ENCODE results near the gene MIER1. TPM values are rescaled to one million over a fixed set of nuclear protein-coding genes. Genes with fewer than 3 reads are reported as not detected.
A peak's percentile ranks its signal among the peaks of the same experiment; 100 is the strongest.

Gene MIER1
- total RNA-seq, 1 donor: 52.2 TPM

DNA sequence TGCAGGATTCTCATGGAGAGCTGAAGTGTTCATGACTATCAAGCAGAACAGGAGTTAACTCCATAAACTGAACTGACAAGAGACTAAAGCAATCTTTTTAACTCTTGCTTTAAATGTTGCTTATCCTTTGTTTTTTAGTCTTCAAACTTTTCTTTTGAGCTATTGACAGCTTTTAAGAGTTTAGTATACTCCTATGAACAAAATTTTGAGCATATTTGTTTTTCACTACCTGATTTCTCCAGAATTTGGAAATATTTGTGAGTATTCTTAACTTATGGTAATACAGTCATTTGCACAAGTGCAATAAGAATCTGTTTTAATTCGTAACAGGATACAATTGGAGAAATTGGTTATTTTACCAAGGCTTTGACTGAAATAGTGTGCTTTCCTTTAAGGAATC is 7.3 kb upstream of the MIER1 start:
- DNase-seq (ENCODE audit: low read depth): no peak
- TF ChIP-seq, protein P1, sequence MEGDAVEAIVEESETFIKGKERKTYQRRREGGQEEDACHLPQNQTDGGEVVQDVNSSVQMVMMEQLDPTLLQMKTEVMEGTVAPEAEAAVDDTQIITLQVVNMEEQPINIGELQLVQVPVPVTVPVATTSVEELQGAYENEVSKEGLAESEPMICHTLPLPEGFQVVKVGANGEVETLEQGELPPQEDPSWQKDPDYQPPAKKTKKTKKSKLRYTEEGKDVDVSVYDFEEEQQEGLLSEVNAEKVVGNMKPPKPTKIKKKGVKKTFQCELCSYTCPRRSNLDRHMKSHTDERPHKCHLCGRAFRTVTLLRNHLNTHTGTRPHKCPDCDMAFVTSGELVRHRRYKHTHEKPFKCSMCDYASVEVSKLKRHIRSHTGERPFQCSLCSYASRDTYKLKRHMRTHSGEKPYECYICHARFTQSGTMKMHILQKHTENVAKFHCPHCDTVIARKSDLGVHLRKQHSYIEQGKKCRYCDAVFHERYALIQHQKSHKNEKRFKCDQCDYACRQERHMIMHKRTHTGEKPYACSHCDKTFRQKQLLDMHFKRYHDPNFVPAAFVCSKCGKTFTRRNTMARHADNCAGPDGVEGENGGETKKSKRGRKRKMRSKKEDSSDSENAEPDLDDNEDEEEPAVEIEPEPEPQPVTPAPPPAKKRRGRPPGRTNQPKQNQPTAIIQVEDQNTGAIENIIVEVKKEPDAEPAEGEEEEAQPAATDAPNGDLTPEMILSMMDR (IDR thresholded peaks at IDR 0.05; ENCODE audit: insufficient read depth, low read depth, low read length): no peak

GRCh38 chr1:66919063-66919462 is 5.7 kb upstream of the MIER1 start:
- DNase-seq (ENCODE audit: low read depth): no peak
- TF ChIP-seq, protein P1 (IDR thresholded peaks at IDR 0.05; ENCODE audit: insufficient read depth, low read depth, low read length): no peak
- no peak overlapping the region for H3K4me3 ChIP-seq (ENCODE audit: low read depth, low read length)

More for the DNA sequence above, 7.3 kb upstream of the MIER1 start:
- no peak overlapping the region for H3K4me3 ChIP-seq (ENCODE audit: low read depth, low read length)

GRCh38 chr1:66919828-66920227 is 5.0 kb upstream of the MIER1 start:
- no peak for DNase-seq (ENCODE audit: low read depth)
- H3K4me3 ChIP-seq (ENCODE audit: low read depth, low read length): no peak overlapping the region
- TF ChIP-seq, protein P1 (IDR thresholded peaks at IDR 0.05; ENCODE audit: insufficient read depth, low read depth, low read length): no peak

DNA sequence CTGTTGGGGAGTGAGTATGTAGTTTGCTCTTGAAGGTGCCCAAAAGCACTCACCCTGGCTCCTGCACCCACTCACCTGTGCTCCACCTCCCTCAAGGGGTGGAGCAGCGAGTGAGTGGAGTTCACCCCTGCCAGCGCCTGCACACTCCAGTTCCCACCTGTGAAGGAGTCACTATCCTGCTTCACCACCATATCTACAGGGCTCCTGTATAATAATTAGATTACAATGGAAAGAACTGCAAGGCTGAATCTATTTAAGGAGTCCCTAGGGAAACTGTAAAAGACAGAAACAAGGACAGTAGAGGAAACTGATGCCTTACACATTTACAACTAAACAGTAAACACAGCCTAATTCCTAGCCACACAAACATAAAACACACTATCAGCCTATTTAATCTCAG is 4.2 kb upstream of the MIER1 start:
- no peak overlapping the region for H3K4me3 ChIP-seq (ENCODE audit: low read depth, low read length)
- TF ChIP-seq, protein P1 (IDR thresholded peaks at IDR 0.05; ENCODE audit: insufficient read depth, low read depth, low read length): no peak
- DNase-seq (ENCODE audit: low read depth): no peak

GRCh38 chr1:66925558-66925910 is 744 bp downstream of the MIER1 start:
- peak overlapping the region; percentile 95 for H3K4me3 ChIP-seq (ENCODE audit: low read depth, low read length)
- TF ChIP-seq, protein P1 (IDR thresholded peaks at IDR 0.05; ENCODE audit: insufficient read depth, low read depth, low read length): no peak
- DNase-seq (ENCODE audit: low read depth): no peak

DNA sequence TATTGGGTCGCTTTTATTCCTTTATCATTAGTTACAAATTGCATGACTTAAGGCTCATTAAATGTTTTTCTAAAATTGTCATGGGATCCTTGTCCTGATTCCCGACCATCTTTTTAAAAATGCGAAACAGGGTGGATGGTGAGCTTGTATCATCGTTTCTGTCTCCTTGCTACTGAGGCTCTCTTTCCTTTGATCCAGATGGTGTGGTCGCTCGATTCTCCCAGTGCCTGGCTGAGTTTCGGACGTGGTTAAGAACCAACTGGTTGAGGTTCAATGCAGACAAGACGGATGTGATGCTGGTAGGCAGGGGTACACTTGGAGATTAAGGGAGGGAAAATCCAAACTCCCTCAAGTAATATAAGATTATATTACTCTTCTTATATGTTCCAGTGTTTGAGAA is 1.2 kb downstream of the MIER1 start:
- DNase-seq (ENCODE audit: low read depth): no peak
- H3K4me3 ChIP-seq (ENCODE audit: low read depth, low read length): peak overlapping the region; percentile 95
- TF ChIP-seq, protein P1 (IDR thresholded peaks at IDR 0.05; ENCODE audit: insufficient read depth, low read depth, low read length): no peak

DNA sequence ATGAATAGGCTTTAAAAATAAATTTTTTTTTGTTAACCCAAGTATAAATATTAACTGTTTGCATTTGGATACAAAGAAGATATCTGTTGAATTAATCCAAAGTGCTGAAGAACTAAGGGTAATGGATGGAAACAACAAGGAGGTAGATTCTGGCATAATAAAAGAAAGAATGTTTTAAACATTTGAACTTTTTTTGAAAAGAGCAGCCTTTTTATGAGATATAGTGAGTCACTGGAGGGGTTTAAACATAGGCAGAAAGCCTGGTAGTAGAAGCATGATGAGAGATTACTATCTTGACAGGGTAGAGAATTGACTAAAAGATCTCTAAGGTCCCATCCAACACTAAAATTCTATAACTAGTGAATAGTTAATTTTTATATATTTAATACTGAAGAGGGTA is 2.7 kb downstream of the MIER1 start:
- TF ChIP-seq, protein P1 (IDR thresholded peaks at IDR 0.05; ENCODE audit: insufficient read depth, low read depth, low read length): no peak
- DNase-seq (ENCODE audit: low read depth): no peak
- no peak overlapping the region for H3K4me3 ChIP-seq (ENCODE audit: low read depth, low read length)
